Measurements from ENCODE around the gene TBX18.

Gene TBX18

DNA sequence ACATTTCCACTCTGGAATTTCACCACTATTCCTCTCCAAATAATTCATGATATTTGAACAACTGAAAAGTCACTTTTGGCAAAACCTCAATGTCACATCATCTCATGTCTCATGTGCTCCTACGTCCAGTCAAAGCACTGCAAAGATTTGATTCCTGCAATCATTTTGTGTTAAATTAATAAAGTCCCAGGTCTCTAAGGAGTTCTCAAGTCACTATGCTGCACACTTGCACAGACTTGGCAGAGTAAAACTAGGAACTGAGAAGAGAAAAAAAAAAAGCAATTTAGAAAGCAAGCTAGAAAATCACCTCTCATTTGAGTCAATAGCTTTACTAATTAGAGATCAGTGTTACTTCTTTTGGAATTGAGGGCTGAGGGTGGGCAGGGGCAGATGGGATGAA, 11.2 kb downstream of the TBX18 start:
- no peak overlapping the region for H3K27ac Mint-ChIP-seq
- H3K36me3 Mint-ChIP-seq (ENCODE audit: low read depth): no peaks in the 10 kb centered on the region
- H3K27me3 Mint-ChIP-seq (ENCODE audit: low read depth, poor library complexity): peaks cover 37% of the 10 kb centered on the region
- no peak for DNase-seq
- H3K9me3 Mint-ChIP-seq: no peaks in the 10 kb centered on the region
- H3K4me3 Mint-ChIP-seq: no peak overlapping the region
- TF ChIP-seq, protein P1, sequence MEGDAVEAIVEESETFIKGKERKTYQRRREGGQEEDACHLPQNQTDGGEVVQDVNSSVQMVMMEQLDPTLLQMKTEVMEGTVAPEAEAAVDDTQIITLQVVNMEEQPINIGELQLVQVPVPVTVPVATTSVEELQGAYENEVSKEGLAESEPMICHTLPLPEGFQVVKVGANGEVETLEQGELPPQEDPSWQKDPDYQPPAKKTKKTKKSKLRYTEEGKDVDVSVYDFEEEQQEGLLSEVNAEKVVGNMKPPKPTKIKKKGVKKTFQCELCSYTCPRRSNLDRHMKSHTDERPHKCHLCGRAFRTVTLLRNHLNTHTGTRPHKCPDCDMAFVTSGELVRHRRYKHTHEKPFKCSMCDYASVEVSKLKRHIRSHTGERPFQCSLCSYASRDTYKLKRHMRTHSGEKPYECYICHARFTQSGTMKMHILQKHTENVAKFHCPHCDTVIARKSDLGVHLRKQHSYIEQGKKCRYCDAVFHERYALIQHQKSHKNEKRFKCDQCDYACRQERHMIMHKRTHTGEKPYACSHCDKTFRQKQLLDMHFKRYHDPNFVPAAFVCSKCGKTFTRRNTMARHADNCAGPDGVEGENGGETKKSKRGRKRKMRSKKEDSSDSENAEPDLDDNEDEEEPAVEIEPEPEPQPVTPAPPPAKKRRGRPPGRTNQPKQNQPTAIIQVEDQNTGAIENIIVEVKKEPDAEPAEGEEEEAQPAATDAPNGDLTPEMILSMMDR (IDR thresholded peaks at IDR 0.05): no peak
- no peaks in the 10 kb centered on the region for H3K4me1 Mint-ChIP-seq

DNA sequence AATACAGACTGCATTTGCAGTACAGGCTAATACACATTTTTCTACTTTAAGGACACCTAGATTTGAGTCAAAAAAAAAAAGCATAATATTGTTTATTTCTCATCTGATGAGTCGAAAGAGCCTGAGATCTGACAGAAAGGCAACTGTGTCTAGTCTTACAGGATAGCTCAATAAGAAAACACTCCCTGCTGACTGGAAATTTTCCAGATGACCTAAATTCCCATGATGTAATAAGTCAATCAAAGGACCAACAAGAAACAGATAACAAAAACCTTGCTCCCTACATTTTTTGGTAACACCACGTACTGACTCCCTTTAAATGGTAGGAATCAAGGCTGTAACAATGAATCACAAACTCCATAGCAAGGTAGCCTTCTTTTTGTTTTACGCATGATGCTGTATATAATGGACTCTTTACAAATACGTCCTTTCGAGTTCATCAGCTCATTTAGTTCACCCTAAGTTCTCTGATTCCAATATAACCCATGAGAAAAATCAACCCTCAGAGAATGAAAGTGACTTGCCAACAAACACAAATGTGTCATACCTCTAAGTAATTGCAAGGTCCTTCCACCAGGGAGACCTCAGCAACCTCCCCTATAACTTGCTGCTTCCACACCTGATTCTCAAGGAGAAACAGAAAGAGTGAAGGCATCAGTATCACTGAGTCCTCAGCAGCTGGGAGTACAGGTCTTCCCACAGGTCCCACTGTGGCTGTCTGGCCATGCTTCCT, 12.1 kb downstream of the TBX18 start:
- no peak overlapping the region for H3K27ac Mint-ChIP-seq
- H3K36me3 Mint-ChIP-seq (ENCODE audit: low read depth): no peaks in the 10 kb centered on the region
- TF ChIP-seq, protein P1 (IDR thresholded peaks at IDR 0.05): no peak
- H3K4me3 Mint-ChIP-seq: no peak overlapping the region
- no peak for DNase-seq
- H3K27me3 Mint-ChIP-seq (ENCODE audit: low read depth, poor library complexity): peaks cover 33% of the 10 kb centered on the region
- no peaks in the 10 kb centered on the region for H3K9me3 Mint-ChIP-seq
- H3K4me1 Mint-ChIP-seq: no peaks in the 10 kb centered on the region

DNA sequence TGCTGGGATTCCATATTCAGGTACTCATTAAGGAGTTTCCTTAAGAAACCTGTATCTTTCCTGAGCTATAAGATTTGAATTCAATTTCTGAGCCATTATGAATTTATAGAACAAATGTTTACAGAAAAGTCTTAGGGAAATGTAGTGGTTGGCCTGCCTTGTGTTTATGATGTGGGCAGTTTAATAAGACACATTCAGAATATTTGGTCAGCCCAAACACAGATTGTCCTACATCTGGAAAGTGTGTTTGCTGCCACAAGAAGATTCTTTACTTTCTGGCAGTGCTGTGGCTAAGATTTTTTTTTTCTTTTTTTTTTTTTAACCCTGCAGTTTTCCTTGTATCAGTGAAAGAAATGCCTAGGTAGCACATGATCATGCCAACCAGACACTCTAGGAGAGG, 15.2 kb downstream of the TBX18 start:
- Mint-ChIP-seq H3K36me3 (ENCODE audit: low read depth) (no peaks in the 10 kb centered on the region), H3K4me1 (no peaks in the 10 kb centered on the region), H3K4me3 (no peak overlapping the region), H3K27ac (no peak overlapping the region), H3K9me3 (no peaks in the 10 kb centered on the region), H3K27me3 (ENCODE audit: low read depth, poor library complexity) (peaks cover 28% of the 10 kb centered on the region)
- TF ChIP-seq, protein P1 (IDR thresholded peaks at IDR 0.05): no peak
- no peak for DNase-seq

DNA sequence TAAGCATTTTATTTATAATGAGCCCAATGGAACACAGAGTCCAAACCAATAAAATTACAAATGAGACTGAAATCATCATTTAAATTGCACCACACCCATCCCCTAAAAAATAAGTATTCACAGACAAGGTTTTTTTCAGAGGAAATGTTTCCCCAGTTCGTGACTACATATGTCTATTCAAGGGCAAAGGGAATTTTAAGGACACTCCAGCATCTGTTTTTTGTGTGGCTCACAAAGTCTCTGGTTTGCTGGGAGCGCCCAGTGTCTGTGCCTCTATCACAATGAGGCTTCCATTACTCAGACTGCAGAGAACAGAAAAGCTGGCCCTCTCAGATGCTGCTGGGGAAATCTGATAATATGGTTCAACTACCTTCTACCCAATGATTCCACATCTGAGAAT, 16.0 kb downstream of the TBX18 start:
- Mint-ChIP-seq H3K4me3 (no peak overlapping the region), H3K27me3 (ENCODE audit: low read depth, poor library complexity) (peaks cover 21% of the 10 kb centered on the region), H3K36me3 (ENCODE audit: low read depth) (no peaks in the 10 kb centered on the region), H3K4me1 (no peaks in the 10 kb centered on the region), H3K9me3 (no peaks in the 10 kb centered on the region), H3K27ac (no peak overlapping the region)
- TF ChIP-seq, protein P1 (IDR thresholded peaks at IDR 0.05): no peak
- no peak for DNase-seq

DNA sequence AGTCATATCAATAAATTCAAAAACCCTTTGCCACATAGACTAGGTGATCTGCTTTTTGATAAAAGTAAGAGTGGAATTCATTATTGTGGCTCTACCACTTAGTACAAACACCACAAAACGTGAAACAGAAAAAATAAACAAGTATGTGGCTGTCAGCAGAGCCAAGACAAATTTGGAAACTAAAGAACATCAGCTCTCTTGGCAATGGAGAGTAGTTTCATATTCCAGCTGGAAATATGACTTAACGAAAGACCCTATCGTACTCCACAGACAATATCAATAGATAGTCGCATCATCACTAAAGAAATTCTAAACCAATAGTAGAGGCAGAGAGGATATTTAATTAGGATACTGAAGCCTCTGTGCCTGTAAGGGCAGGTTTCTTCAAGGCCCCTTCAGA, 20.8 kb downstream of the TBX18 start:
- peaks cover 8% of the 10 kb centered on the region for H3K4me1 Mint-ChIP-seq
- no peak overlapping the region for H3K27ac Mint-ChIP-seq
- no peak overlapping the region for H3K4me3 Mint-ChIP-seq
- no peaks in the 10 kb centered on the region for H3K36me3 Mint-ChIP-seq (ENCODE audit: low read depth)
- no peak for DNase-seq
- H3K27me3 Mint-ChIP-seq (ENCODE audit: low read depth, poor library complexity): no peaks in the 10 kb centered on the region
- no peaks in the 10 kb centered on the region for H3K9me3 Mint-ChIP-seq
- TF ChIP-seq, protein P1 (IDR thresholded peaks at IDR 0.05): no peak

DNA sequence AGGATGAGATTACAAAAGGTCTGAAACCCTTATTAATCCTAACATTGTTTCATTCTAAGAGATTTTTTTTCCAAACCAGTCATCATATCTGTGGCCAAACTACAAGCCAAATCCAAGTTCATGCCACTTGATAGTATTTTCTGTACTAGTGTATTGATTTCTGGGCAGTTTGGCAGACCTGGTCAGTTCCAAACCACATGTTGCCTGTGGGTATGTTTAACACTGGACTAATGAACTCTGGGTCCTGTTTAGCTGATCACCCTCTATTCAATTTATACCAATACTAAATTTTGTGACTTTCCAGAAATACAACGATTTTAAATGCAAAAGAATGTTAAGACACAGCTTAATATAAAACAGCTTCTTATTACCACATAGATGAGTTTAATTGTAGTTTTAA, 24.0 kb downstream of the TBX18 start:
- peaks cover 13% of the 10 kb centered on the region for H3K36me3 Mint-ChIP-seq (ENCODE audit: low read depth)
- H3K4me3 Mint-ChIP-seq: no peak overlapping the region
- TF ChIP-seq, protein P1 (IDR thresholded peaks at IDR 0.05): no peak
- no peaks in the 10 kb centered on the region for H3K9me3 Mint-ChIP-seq
- H3K27ac Mint-ChIP-seq: no peak overlapping the region
- peaks cover 22% of the 10 kb centered on the region for H3K4me1 Mint-ChIP-seq
- peaks cover 3% of the 10 kb centered on the region for H3K27me3 Mint-ChIP-seq (ENCODE audit: low read depth, poor library complexity)
- no peak for DNase-seq

Data from nephron progenitor cell (in vitro differentiated cells).